ENCODE results near the gene CEP41. TPM values are rescaled to one million over a fixed set of nuclear protein-coding genes. Genes with fewer than 3 reads are reported as not detected.

The CEP41 gene
- total and polyA plus RNA-seq, 2 experiments from 2014 or later, result 17.4 to 25.0 TPM

GRCh38 chr7:130433301-130433700, 7.5 kb downstream of the CEP41 start:
- Mint-ChIP-seq H3K27ac (no peak overlapping the region), H3K4me1 (no peaks in the 10 kb centered on the region), H3K9me3 (no peaks in the 10 kb centered on the region), H3K36me3 (ENCODE audit: low read depth) (no peaks in the 10 kb centered on the region), H3K27me3 (ENCODE audit: insufficient read depth, low read depth, poor library complexity) (peaks cover 5% of the 10 kb centered on the region), H3K4me3 (no peak overlapping the region)
- no peaks in the 10 kb centered on the region for H3K9me2 ChIP-seq (ENCODE audit: insufficient read depth)
- no peaks in the 10 kb centered on the region for H3K27me3 ChIP-seq (ENCODE audit: insufficient read depth)
- H3K36me3 ChIP-seq (ENCODE audit: insufficient read depth), result no peaks in the 10 kb centered on the region
- H3K4me3 ChIP-seq, result no peak overlapping the region
- H3K79me2 ChIP-seq (replicated peaks; ENCODE audit: insufficient read depth), result peaks cover 6% of the 10 kb centered on the region; the same call in 1 of the 2 replicates
- no peak for TF ChIP-seq POLR2AphosphoS5 (IDR thresholded peaks at IDR 0.05; ENCODE audit: low read depth)
- TF ChIP-seq STAT1 (IDR thresholded peaks at IDR 0.05; ENCODE audit: unreplicated experiment), result no peak
- TF ChIP-seq JUNB (IDR thresholded peaks at IDR 0.05; ENCODE audit: unreplicated experiment), result no peak
- no peak for TF ChIP-seq REST (IDR thresholded peaks at IDR 0.05; ENCODE audit: unreplicated experiment)
- no peak for TF ChIP-seq CTCF (conservative IDR thresholded peaks at IDR 0.05; ENCODE audit: low read depth in 2 of 2)
- TF ChIP-seq CREB1 (CRISPR knock-in tag; IDR thresholded peaks at IDR 0.05; ENCODE audit: low read depth), result no peak
- TF ChIP-seq EZH2phosphoT487 (IDR thresholded peaks at IDR 0.05; ENCODE audit: unreplicated experiment), result no peak
- no peak for TF ChIP-seq ETS1 (IDR thresholded peaks at IDR 0.05)
- TF ChIP-seq ZNF114 (CRISPR knock-in tag; IDR thresholded peaks at IDR 0.05), result no peak
- no peak for TF ChIP-seq NANOG (IDR thresholded peaks at IDR 0.05; ENCODE audit: borderline replicate concordance)
- no peak for TF ChIP-seq ZNF331 (CRISPR knock-in tag; IDR thresholded peaks at IDR 0.05; ENCODE audit: low read depth)
- no peak for TF ChIP-seq ZNF462 (CRISPR knock-in tag; IDR thresholded peaks at IDR 0.05)
- TF ChIP-seq EZH2 (IDR thresholded peaks at IDR 0.05; ENCODE audit: low read depth, unreplicated experiment), result no peak
- no peak overlapping the region for H3K4me2 ChIP-seq
- no peak for ATAC-seq
- H3K4me1 ChIP-seq (ENCODE audit: insufficient read depth), result peaks cover 9% of the 10 kb centered on the region
- no peak for DNase-seq (ENCODE audit: low spot score)
- H2AFZ ChIP-seq, result no peak overlapping the region
- H4K20me1 ChIP-seq (replicated peaks; ENCODE audit: insufficient read depth), result no peaks in the 10 kb centered on the region; the same call in 1 of the 2 replicates
- no peaks in the 10 kb centered on the region for H3F3A ChIP-seq (replicated peaks; ENCODE audit: low read depth)
- no peak overlapping the region for H3K27ac ChIP-seq (ENCODE audit: low read depth)

Data from GM23338 (cell line).